HEK293 (cell line): ENCODE data around the gene AKTIP.

Source experiments
- CTCF ChIP-seq: fragments of 450-650 bp; formaldehyde crosslinking; IDR thresholded peaks from 2 replicates; pipeline ENCODE4 v1.5.1; 2016; ENCODE audit warnings: missing biosample characterization, missing genetic modification characterization
- KLF9 ChIP-seq: fragments of 450-650 bp; formaldehyde crosslinking; IDR thresholded peaks from 2 replicates; pipeline ENCODE4 v1.5.1; 2016; ENCODE audit warnings: missing biosample characterization, missing genetic modification characterization, low read depth
- ZBTB21 ChIP-seq: fragments of 450-650 bp; formaldehyde crosslinking; IDR thresholded peaks from 2 replicates; pipeline ENCODE4 v1.5.1; 2017; ENCODE audit warnings: missing biosample characterization, missing genetic modification characterization
- ZNF114 ChIP-seq: fragments of 450-650 bp; formaldehyde crosslinking; IDR thresholded peaks from 2 replicates; pipeline ENCODE4 v1.5.0; 2017; ENCODE audit warnings: missing biosample characterization, missing genetic modification characterization
- ZNF175 ChIP-seq: fragments of 450-650 bp; formaldehyde crosslinking; IDR thresholded peaks from 2 replicates; pipeline ENCODE4 v1.5.1; 2016; ENCODE audit warnings: missing biosample characterization, missing genetic modification characterization
- ZNF24 ChIP-seq: fragments of 450-650 bp; formaldehyde crosslinking; IDR thresholded peaks from 2 replicates; pipeline ENCODE4 v1.5.1; 2016; ENCODE audit warnings: missing biosample characterization, missing genetic modification characterization
- ZNF394 ChIP-seq: fragments of 450-650 bp; formaldehyde crosslinking; IDR thresholded peaks from 2 replicates; pipeline ENCODE4 v1.5.1; 2016; ENCODE audit warnings: missing biosample characterization, missing genetic modification characterization, mild to moderate bottlenecking, moderate library complexity, borderline replicate concordance
- ZNF449 ChIP-seq: fragments of 450-650 bp; formaldehyde crosslinking; IDR thresholded peaks from 2 replicates; pipeline ENCODE4 v1.5.1; 2017; ENCODE audit warnings: missing biosample characterization, mild to moderate bottlenecking, missing genetic modification characterization, moderate library complexity
- ZNF555 ChIP-seq: fragments of 450-650 bp; formaldehyde crosslinking; conservative IDR thresholded peaks from 2 replicates; pipeline ENCODE4 v1.5.1; 2017; ENCODE audit warnings: missing biosample characterization, mild to moderate bottlenecking, missing genetic modification characterization, inconsistent platforms
- ZNF600 ChIP-seq: fragments of 450-650 bp; formaldehyde crosslinking; IDR thresholded peaks from 2 replicates; pipeline ENCODE4 v1.5.1; 2016; ENCODE audit warnings: missing biosample characterization, missing genetic modification characterization
- ZNF621 ChIP-seq: fragments of 450-650 bp; formaldehyde crosslinking; IDR thresholded peaks from 2 replicates; pipeline ENCODE4 v1.5.1; 2017; ENCODE audit warnings: missing biosample characterization, missing genetic modification characterization

GRCh38 chr16:53546988-53547391, 44.0 kb upstream of the AKTIP start:
- TF ChIP-seq ZNF24 (tag by site-specific recombination), result no peak
- TF ChIP-seq CTCF (tag by site-specific recombination), result 0 out of 2 replicates have a peak, but pooled peaks have one; percentile 16
- TF ChIP-seq ZNF114 (tag by site-specific recombination), result no peak
- no peak for TF ChIP-seq ZNF621 (tag by site-specific recombination)
- no peak for TF ChIP-seq ZNF449 (tag by site-specific recombination)
- TF ChIP-seq ZNF394 (tag by site-specific recombination), result no peak
- TF ChIP-seq KLF9 (tag by site-specific recombination), result no peak
- no peak for TF ChIP-seq ZNF175 (tag by site-specific recombination)
- TF ChIP-seq ZNF600 (tag by site-specific recombination), result no peak
- TF ChIP-seq ZBTB21 (tag by site-specific recombination), result no peak
- TF ChIP-seq ZNF555 (tag by site-specific recombination), result no peak
